Hepatocyte (in vitro differentiated cells): Measurements from ENCODE around the gene CRTAP.

Source experiments
- EZH2phosphoT487 ChIP-seq: fragments of 200-600 bp; sonication (generic); IDR thresholded peaks from one replicate; pipeline ENCODE4 v1.6.1; 2018; ENCODE audit warnings: antibody characterized with exemption, mild to moderate bottlenecking, low read depth, moderate library complexity; ENCODE audit not compliant: unreplicated experiment, severe bottlenecking
- TF ChIP-seq, protein P1 (sequence below): fragments of 200-600 bp; sonication (generic); IDR thresholded peaks from 2 replicates; pipeline ENCODE4 v1.5.1; 2016; ENCODE audit warnings: antibody characterized with exemption, mild to moderate bottlenecking; ENCODE audit not compliant: poor library complexity

DNA sequence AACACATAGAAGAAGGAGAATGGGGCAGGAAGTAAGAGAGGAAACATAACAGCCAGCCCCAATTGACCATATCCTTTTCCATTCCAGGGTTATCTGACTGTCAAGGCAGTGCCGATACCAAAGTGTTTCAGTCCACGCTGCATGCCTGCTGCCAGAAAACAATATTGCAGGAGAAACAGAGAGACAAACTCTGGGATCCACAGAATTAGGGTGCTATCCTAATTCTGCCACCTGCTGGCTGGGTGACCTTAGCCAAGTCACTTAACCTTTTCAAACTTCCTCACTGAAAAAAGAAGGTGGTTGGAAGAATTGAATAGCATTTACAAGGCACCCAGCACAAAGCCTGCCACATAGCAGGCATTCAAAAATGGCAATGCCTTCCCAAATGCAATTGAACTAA is 48.9 kb upstream of the CRTAP start:
- TF ChIP-seq, protein P1, sequence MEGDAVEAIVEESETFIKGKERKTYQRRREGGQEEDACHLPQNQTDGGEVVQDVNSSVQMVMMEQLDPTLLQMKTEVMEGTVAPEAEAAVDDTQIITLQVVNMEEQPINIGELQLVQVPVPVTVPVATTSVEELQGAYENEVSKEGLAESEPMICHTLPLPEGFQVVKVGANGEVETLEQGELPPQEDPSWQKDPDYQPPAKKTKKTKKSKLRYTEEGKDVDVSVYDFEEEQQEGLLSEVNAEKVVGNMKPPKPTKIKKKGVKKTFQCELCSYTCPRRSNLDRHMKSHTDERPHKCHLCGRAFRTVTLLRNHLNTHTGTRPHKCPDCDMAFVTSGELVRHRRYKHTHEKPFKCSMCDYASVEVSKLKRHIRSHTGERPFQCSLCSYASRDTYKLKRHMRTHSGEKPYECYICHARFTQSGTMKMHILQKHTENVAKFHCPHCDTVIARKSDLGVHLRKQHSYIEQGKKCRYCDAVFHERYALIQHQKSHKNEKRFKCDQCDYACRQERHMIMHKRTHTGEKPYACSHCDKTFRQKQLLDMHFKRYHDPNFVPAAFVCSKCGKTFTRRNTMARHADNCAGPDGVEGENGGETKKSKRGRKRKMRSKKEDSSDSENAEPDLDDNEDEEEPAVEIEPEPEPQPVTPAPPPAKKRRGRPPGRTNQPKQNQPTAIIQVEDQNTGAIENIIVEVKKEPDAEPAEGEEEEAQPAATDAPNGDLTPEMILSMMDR: no peak
- TF ChIP-seq EZH2phosphoT487: no peak
